SK-N-SH treated with all-trans-retinoic acid at 6 μM for 48 hours (cell line): ENCODE data around the gene BCR.

Source experiments
- ATAC-seq: fragments of 200-7000 bp; cut with Tn5 transposase; 3 replicates; pipeline ENCODE4 v1.9.1; 2020; ENCODE audit warnings: mild to moderate bottlenecking, moderate library complexity
- ARNTL ChIP-seq: fragments of 450-650 bp; formaldehyde crosslinking; IDR thresholded peaks from 2 replicates; pipeline ENCODE4 v1.5.0; 2020; ENCODE audit warnings: low read depth, mild to moderate bottlenecking, moderate library complexity, borderline replicate concordance
- BACH2 ChIP-seq: fragments of 250-450 bp; sonication (Bioruptor Pico); IDR thresholded peaks from 2 replicates; pipeline ENCODE4 v1.9.0; 2021; ENCODE audit warnings: mild to moderate bottlenecking, borderline replicate concordance
- CSDC2 ChIP-seq: fragments of 250-450 bp; sonication (Bioruptor Pico); IDR thresholded peaks from 2 replicates; pipeline ENCODE4 v1.5.0; 2020; ENCODE audit warnings: mild to moderate bottlenecking, moderate library complexity
- ESRRG ChIP-seq: fragments of 250-450 bp; sonication (Bioruptor Pico); IDR thresholded peaks from 2 replicates; pipeline ENCODE4 v1.6.1; 2021; ENCODE audit warnings: mild to moderate bottlenecking
- ISL1 ChIP-seq: fragments of 250-450 bp; sonication (Bioruptor Pico); IDR thresholded peaks from 2 replicates; pipeline ENCODE4 v2.1.2; 2022; ENCODE audit warnings: mild to moderate bottlenecking, moderate library complexity
- OSR1 ChIP-seq: fragments of 250-450 bp; sonication (Bioruptor Pico); IDR thresholded peaks from 2 replicates; pipeline ENCODE4 v1.8.0; 2022; ENCODE audit warnings: moderate library complexity, mild to moderate bottlenecking, inconsistent platforms
- PATZ1 ChIP-seq: fragments of 250-450 bp; sonication (Bioruptor Pico); IDR thresholded peaks from 2 replicates; pipeline ENCODE4 v1.8.0; 2020; ENCODE audit warnings: mild to moderate bottlenecking, moderate library complexity, borderline replicate concordance
- POU6F1 ChIP-seq: fragments of 250-450 bp; sonication (Bioruptor Pico); IDR thresholded peaks from 2 replicates; pipeline ENCODE4 v1.8.0; 2021; ENCODE audit warnings: low read depth, mild to moderate bottlenecking, moderate library complexity, borderline replicate concordance
- PPARA ChIP-seq: fragments of 250-450 bp; sonication (Bioruptor Pico); IDR thresholded peaks from 2 replicates; pipeline ENCODE4 v1.5.0; 2020; ENCODE audit warnings: mild to moderate bottlenecking, borderline replicate concordance
- RARB ChIP-seq: fragments of 250-450 bp; sonication (Bioruptor Pico); IDR thresholded peaks from 2 replicates; pipeline ENCODE4 v1.8.0; 2021; ENCODE audit warnings: mild to moderate bottlenecking, moderate library complexity
- SNAI2 ChIP-seq: fragments of 250-450 bp; sonication (Bioruptor Pico); IDR thresholded peaks from 2 replicates; pipeline ENCODE4 v1.5.0; 2020; ENCODE audit warnings: mild to moderate bottlenecking, moderate library complexity
- TCF4 ChIP-seq: fragments of 250-450 bp; sonication (Bioruptor Pico); IDR thresholded peaks from 2 replicates; pipeline ENCODE4 v1.8.0; 2021; ENCODE audit warnings: mild to moderate bottlenecking, moderate library complexity, borderline replicate concordance
- TOX ChIP-seq: fragments of 250-450 bp; sonication (Bioruptor Pico); IDR thresholded peaks from 2 replicates; pipeline ENCODE4 v1.8.0; 2021; ENCODE audit warnings: mild to moderate bottlenecking, moderate library complexity, borderline replicate concordance
- TSHZ2 ChIP-seq: fragments of 250-450 bp; sonication (Bioruptor Pico); IDR thresholded peaks from 2 replicates; pipeline ENCODE4 v1.5.0; 2020; ENCODE audit warnings: mild to moderate bottlenecking, moderate library complexity
- ZFP3 ChIP-seq: fragments of 250-450 bp; sonication (Bioruptor Pico); IDR thresholded peaks from 2 replicates; pipeline ENCODE4 v1.5.0; 2020; ENCODE audit warnings: mild to moderate bottlenecking, moderate library complexity
- ZFP30 ChIP-seq: fragments of 450-650 bp; formaldehyde crosslinking; IDR thresholded peaks from 2 replicates; pipeline ENCODE4 v1.5.0; 2022; ENCODE audit warnings: mild to moderate bottlenecking, moderate library complexity
- ZNF565 ChIP-seq: fragments of 450-650 bp; formaldehyde crosslinking; conservative IDR thresholded peaks from 2 replicates; pipeline ENCODE4 v1.5.0; 2020; ENCODE audit warnings: low read depth, mild to moderate bottlenecking, moderate library complexity
- ZNF70 ChIP-seq: fragments of 450-650 bp; formaldehyde crosslinking; IDR thresholded peaks from 2 replicates; pipeline ENCODE4 v1.5.0; 2020; ENCODE audit warnings: mild to moderate bottlenecking, moderate library complexity
- ZNF8 ChIP-seq: fragments of 450-650 bp; formaldehyde crosslinking; IDR thresholded peaks from 2 replicates; pipeline ENCODE4 v1.5.0; 2020; ENCODE audit warnings: mild to moderate bottlenecking, moderate library complexity
- TF ChIP-seq, protein P1 (sequence below): fragments of 250-450 bp; sonication (Bioruptor Pico); IDR thresholded peaks from 2 replicates; pipeline ENCODE4 v1.5.1; 2021; ENCODE audit warnings: mild to moderate bottlenecking, moderate library complexity
- TF ChIP-seq, protein P2 (sequence below): fragments of 250-450 bp; sonication (Bioruptor Pico); IDR thresholded peaks from 2 replicates; pipeline ENCODE4 v1.5.1; 2020; ENCODE audit warnings: low read depth, mild to moderate bottlenecking, moderate library complexity

Gene BCR

GRCh38 chr22:23146478-23147205, 33.7 kb upstream of the BCR start (continued):
- TF ChIP-seq, protein P1, sequence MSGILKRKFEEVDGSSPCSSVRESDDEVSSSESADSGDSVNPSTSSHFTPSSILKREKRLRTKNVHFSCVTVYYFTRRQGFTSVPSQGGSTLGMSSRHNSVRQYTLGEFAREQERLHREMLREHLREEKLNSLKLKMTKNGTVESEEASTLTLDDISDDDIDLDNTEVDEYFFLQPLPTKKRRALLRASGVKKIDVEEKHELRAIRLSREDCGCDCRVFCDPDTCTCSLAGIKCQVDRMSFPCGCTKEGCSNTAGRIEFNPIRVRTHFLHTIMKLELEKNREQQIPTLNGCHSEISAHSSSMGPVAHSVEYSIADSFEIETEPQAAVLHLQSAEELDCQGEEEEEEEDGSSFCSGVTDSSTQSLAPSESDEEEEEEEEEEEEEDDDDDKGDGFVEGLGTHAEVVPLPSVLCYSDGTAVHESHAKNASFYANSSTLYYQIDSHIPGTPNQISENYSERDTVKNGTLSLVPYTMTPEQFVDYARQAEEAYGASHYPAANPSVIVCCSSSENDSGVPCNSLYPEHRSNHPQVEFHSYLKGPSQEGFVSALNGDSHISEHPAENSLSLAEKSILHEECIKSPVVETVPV = no peak

- TF ChIP-seq, protein P2, sequence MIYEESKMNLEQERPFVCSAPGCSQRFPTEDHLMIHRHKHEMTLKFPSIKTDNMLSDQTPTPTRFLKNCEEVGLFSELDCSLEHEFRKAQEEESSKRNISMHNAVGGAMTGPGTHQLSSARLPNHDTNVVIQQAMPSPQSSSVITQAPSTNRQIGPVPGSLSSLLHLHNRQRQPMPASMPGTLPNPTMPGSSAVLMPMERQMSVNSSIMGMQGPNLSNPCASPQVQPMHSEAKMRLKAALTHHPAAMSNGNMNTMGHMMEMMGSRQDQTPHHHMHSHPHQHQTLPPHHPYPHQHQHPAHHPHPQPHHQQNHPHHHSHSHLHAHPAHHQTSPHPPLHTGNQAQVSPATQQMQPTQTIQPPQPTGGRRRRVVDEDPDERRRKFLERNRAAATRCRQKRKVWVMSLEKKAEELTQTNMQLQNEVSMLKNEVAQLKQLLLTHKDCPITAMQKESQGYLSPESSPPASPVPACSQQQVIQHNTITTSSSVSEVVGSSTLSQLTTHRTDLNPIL (CRISPR knock-in tag) = no peak
- TF ChIP-seq ZFP3 (CRISPR knock-in tag) (no peak), PATZ1 (CRISPR knock-in tag) (no peak), SNAI2 (CRISPR knock-in tag) (no peak), ISL1 (CRISPR knock-in tag) (no peak), RARB (CRISPR knock-in tag) (no peak), ZNF8 (no peak), ESRRG (CRISPR knock-in tag) (no peak), TCF4 (CRISPR knock-in tag) (no peak), ZNF70 (CRISPR knock-in tag) (no peak), OSR1 (CRISPR knock-in tag) (no peak), ZNF565 (CRISPR knock-in tag) (no peak), POU6F1 (CRISPR knock-in tag) (no peak), TSHZ2 (CRISPR knock-in tag) (no peak), BACH2 (no peak)
- TF ChIP-seq, protein P1 = no peak
- ATAC-seq = no peak
Observed at GRCh38 chr22:23147617-23148387, 32.5 kb upstream of the BCR start.

GRCh38 chr22:23149743-23150238, 30.5 kb upstream of the BCR start:
- TF ChIP-seq, protein P1 = no peak
- TF ChIP-seq CSDC2 (CRISPR knock-in tag) (no peak), ZFP30 (no peak), PPARA (CRISPR knock-in tag) (no peak), TOX (CRISPR knock-in tag) (no peak), ARNTL (no peak), ESRRG (CRISPR knock-in tag) (no peak)
- ATAC-seq = no peak
